Iris pigment epithelial cell (primary cell): ENCODE measurements around the gene ZNRD2.
A peak's percentile ranks its signal among the peaks of the same experiment; 100 is the strongest.

Experiments
- DNase-seq: peaks from one replicate; pipeline ENCODE4 v3.0.0-alpha.2; 2011; ENCODE audit warnings: low read depth

ZNRD2 gene

GRCh38 chr11:65610404-65610803 lies 40.1 kb downstream of the ZNRD2 start:
- DNase-seq = no peak

GRCh38 chr11:65611028-65611757 lies 40.9 kb downstream of the ZNRD2 start:
- no peak for DNase-seq

DNA sequence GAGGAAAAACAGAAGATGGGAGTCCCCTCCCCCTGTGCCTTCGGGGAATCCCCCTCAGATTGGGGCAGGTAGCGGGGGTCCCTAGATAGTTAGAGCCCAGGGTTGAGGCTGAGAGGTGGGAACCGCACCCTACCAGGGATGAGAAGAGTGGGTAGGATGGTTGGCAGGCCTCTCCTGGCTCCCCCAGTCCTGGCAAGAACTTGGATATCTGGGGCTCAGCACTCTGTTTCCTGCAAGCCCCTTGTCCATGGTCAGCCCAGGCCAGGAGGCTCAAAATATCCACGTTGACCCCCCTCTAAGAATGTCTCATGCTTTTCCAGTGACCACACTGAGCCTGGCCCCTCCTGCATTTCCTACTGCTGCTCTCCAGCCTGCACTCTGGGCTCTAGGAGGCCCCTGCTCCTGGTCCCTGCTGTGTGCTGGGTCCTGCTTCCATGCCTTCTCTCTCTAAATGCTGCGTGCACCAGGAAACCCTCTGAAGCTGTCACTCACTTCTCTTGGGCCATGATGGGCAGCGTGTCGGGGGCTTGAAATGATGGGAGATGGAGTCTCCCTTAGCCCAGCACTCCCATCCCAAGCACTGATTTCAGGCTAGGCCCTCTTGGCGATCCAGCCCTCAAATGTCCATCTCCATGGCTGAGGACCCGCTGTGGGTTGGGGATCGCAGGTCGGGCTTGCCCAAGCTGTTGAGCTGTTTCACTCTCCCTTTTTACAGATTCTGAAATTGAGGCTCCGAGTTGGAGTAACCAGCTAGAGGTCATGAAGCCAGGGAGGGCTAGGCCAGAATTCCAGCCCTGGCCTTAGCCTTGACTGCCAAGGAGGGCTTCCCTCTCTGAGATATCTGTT lies 41.7 kb downstream of the ZNRD2 start:
- peak; percentile 42 for DNase-seq

- no peak for DNase-seq
Measured at GRCh38 chr11:65612691-65613090, 42.4 kb downstream of the ZNRD2 start.

DNA sequence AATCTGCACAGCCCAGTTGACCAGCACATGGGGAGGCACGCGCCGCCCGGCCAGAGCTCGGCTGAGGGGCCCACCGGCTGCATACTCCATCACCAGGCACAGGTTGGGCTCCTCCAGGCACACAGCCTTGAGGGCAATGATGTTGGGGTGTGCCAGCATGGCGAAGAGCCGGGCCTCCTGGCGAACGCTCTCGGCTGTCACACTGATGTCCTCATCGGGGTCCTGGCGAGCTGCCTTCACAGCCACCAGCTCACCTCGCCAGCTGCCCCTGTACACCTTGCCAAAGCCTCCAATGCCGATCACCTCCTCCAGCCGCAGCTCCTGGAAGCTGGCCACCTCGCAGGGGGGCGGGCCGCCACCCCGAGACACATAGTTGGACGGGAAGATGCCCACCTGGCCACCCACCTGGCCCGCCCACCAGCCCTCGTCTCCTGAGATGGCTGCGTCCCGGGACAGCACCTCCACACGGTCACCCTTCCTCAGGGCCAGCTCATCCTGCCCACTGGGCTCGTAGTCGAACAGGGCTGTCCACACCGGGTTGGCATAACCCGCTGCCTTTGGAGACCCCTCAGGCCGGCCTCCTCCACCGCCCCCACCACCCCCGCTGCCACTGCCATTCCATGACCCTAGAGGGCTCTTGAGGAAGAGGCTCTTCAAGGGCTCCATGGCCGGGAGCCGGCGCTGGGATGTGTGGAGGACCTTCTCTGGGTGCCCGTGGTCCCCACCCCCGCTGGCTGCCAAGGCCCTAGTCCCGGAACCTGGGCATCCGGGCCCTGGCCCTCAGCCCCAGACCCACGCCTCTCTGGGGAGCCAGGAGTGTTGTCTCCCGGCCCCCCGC lies 43.0 kb downstream of the ZNRD2 start:
- no peak for DNase-seq

- DNase-seq = peak; percentile 100
Measured at GRCh38 chr11:65615229-65615949, 45.1 kb downstream of the ZNRD2 start, which contains the start of gene PCNX3. Gene PCNX3, plus strand, starts transcription at chr11:65615776. Its CDS starts 536 bp downstream, at chr11:65616312.

- no peak for DNase-seq
Measured at GRCh38 chr11:65615950-65616574, 45.8 kb downstream of the ZNRD2 start.

DNA sequence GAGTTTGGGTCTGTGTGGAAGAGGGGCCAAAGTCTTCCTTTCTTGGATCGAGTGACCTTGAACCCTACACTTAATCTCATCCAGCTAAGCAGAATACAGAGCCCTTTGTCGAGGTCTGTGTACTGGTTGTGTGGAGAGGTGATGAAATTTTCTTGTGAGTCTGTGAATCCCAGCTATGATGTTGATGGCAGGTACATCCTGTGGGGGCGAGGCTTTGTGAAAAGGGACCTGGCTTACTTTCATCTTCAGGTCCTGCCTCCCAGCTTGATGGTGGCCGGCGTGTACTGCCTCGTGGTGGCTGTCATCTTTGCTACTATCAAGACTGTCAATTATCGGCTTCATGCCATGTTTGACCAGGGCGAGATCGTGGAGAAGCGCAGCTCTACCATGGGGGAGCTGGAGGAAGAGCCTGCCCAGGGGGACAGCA lies 46.3 kb downstream of the ZNRD2 start:
- no peak for DNase-seq

DNA sequence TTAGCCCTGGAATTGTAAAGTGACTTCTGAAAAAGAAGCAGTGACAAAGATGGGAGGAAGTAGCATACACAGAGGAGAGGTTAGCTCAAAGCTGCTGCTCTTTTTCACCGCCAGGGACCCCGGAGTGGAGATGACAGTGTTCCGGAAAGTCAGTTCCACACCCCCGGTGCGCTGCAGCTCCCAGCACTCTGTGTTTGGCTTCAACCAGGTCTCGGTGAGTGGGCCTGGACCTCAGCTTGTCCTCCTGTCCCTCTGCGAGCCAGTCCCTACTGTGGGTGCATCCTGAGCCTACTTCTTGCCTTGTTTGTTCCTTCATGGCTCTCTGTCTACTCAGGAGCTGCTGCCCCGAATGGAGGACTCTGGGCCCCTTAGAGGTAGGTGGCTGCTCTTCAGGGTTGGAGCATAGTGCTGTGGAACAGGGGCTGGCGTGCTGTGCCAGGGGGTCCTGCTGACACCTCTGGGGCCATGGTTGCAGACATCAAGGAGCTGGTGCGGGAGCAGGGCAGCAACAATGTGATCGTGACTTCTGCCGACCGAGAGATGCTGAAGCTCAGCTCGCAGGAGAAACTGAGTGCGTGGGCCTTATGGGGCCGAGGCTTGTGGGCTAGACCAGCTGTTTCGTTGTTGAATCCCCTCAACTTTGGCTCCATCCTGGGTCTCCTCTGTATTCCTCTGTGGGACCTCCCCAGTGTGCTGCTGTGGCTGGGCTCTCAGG lies 47.0 kb downstream of the ZNRD2 start:
- no peak for DNase-seq

GRCh38 chr11:65617990-65618751 lies 47.9 kb downstream of the ZNRD2 start:
- no peak for DNase-seq

GRCh38 chr11:65618763-65619162 lies 48.5 kb downstream of the ZNRD2 start:
- no peak for DNase-seq

- DNase-seq = no peak
Measured at GRCh38 chr11:65619281-65619928, 49.1 kb downstream of the ZNRD2 start.

DNA sequence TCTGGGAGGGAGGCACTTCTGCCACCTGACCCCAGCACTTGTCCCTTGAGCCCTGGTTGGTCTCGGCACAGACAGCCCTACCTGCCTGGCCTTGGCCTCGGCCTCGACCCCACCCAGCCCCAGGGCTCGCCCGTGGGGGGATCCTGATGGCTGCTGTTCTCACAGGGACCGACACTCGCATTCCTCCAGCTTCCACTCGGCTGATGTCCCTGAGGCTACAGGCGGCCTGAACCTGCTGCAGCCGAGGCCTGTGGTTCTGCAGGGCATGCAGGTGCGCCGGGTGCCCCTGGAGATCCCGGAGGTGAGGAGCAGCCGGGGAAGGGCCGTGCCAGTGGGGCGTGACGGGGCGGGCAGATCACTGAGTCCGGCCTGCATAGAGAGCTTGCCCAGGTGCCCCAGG lies 50.4 kb downstream of the ZNRD2 start:
- DNase-seq = no peak

DNA sequence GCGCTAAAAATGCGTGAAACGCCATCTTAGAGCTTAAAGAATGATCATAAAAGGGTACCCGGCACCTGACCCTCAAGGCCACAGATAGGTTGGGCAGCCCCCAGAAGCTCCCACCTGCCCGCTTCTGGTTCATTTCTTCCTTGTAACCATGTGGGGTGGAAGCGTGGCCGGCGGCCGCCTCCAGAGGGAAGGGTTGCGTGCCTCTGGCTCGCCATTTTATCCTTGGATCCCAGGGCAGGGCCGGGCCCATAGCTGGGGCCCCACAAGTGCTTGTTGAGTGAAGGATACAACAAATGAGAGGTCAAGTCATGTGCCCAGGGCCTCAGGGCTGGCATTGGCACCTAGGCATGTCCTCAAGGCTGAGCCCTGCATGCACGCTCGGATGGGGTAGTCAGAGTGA lies 51.2 kb downstream of the ZNRD2 start:
- no peak for DNase-seq
